Measurements from ENCODE around the gene TTC6. TPM values are rescaled to one million over a fixed set of nuclear protein-coding genes. Genes with fewer than 3 reads are reported as not detected.

The TTC6 gene
- total RNA-seq, 2 donors from 2014 or later: 88.2 to 89.8 TPM

DNA sequence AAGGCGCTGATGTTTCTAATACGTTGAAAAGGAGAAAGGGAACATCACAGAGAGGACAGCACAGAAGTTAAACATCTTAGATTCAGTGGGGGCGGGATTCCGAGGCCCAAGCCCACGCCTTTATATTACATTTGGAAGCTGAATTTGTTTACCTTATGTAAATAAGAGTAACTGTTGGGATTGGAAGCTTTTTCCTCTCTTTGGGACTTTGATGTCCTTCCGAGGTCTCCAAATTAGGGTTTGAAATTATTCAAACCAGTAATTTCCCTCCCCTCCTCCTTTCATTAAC is 6.8 kb upstream of the TTC6 start:
- Histone ChIP-seq H3K4me1 (replicated peaks) (peaks cover 7% of the 10 kb centered on the region), H3K4me3 (peak overlapping the region; percentile 59 to 63), H3K36me3 (no peaks in the 10 kb centered on the region), H3K27ac (peak overlapping the region; percentile 96), H3K9me3 (no peaks in the 10 kb centered on the region), H3K27me3 (replicated peaks; ENCODE audit: insufficient read depth) (no peaks in the 10 kb centered on the region)
- DNase-seq (ENCODE audit: low spot score): peak; percentile 70
- WGBS: 8% methylated on average over 6 of the region's 6 CpGs
- TF ChIP-seq POLR2AphosphoS5 (IDR thresholded peaks at IDR 0.05): peak; percentile 60
- TF ChIP-seq, protein P1, sequence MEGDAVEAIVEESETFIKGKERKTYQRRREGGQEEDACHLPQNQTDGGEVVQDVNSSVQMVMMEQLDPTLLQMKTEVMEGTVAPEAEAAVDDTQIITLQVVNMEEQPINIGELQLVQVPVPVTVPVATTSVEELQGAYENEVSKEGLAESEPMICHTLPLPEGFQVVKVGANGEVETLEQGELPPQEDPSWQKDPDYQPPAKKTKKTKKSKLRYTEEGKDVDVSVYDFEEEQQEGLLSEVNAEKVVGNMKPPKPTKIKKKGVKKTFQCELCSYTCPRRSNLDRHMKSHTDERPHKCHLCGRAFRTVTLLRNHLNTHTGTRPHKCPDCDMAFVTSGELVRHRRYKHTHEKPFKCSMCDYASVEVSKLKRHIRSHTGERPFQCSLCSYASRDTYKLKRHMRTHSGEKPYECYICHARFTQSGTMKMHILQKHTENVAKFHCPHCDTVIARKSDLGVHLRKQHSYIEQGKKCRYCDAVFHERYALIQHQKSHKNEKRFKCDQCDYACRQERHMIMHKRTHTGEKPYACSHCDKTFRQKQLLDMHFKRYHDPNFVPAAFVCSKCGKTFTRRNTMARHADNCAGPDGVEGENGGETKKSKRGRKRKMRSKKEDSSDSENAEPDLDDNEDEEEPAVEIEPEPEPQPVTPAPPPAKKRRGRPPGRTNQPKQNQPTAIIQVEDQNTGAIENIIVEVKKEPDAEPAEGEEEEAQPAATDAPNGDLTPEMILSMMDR (IDR thresholded peaks at IDR 0.05): no peak
- no peak for TF ChIP-seq POLR2A (IDR thresholded peaks at IDR 0.05)
- intact Hi-C loops (cut with DNase I): no loop called here

DNA sequence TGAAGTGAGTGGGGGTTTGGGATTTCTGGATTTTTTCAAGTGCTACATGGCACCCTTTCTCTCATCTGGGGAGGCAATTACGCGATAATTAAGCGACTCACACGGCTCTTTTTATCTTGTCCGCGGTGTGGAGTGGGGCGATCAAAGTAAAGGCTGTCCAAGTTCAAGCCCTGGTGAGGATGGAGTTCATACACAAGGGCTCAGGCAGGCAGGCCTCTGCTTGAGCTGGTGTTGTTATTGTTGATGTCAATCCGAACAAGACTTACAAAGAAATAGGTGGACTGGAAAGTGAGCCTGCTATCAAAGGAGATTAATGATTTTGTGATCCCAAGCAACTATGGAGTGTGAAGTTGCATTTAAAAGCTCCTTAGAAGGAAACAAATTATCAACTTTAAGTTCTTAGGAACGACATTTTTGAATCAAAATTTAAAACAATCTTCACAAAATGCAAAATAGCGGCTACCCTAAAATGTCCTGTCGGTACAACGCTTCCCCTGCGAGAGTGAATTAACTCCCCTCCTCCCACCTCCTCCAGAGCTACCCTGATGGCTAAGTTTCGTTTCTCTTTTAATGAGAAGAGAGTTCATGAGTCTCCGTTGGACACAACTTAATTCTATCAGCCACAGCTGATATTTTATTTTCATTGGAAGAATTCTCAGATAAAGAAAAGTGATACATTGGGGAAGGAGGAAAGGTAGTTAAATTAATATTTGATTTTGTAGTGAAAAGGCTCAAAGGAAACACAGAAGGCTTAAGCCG is 6.3 kb upstream of the TTC6 start:
- 6% methylated on average over 16 of the region's 16 CpGs for WGBS
- Histone ChIP-seq H3K4me3 (peak overlapping the region; percentile 59 to 63), H3K9me3 (no peaks in the 10 kb centered on the region), H3K27ac (peak overlapping the region; percentile 96), H3K36me3 (no peaks in the 10 kb centered on the region), H3K27me3 (replicated peaks; ENCODE audit: insufficient read depth) (no peaks in the 10 kb centered on the region), H3K4me1 (replicated peaks) (peaks cover 7% of the 10 kb centered on the region)
- DNase-seq (ENCODE audit: low spot score): no peak
- peak; percentile 19 for TF ChIP-seq POLR2AphosphoS5 (IDR thresholded peaks at IDR 0.05)
- TF ChIP-seq POLR2A (IDR thresholded peaks at IDR 0.05): no peak
- intact Hi-C loops (cut with DNase I): no loop called here

DNA sequence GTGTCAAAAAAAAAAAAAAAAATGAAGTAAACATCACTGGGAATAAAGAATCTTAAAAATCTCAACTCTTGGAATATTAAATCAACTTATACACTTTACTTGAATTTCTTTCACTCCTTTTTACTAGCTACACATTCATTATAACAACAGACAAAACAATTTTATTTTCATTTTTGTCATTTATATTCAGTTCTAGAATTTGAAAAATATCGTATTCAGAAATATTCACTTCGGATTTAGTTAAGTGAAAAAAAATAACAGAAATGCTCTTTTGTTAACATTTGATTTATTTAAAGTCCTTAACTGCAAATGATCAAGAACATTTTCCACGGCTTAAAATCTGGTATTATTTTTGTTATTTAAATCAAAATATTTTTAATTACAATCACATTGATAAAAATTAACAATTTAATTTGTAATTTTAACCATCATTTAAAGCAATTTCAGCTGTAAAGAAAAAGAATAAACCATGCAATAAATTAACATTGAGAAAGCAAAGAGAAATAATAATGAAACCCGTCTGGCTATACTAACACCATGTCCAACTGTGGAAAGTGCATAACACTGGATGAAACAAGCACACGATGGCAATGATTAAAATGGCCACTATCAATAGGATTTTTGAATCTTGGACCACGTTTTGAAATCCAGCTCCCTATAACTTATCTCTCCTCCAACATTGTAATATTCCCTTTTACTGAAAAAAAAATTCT is 5.6 kb upstream of the TTC6 start:
- WGBS: 11% methylated on average over 6 of the region's 6 CpGs
- H3K4me3 ChIP-seq: peak overlapping the region; percentile 59 to 63
- no peak for DNase-seq (ENCODE audit: low spot score)
- no peaks in the 10 kb centered on the region for H3K36me3 ChIP-seq
- no peaks in the 10 kb centered on the region for H3K27me3 ChIP-seq (replicated peaks; ENCODE audit: insufficient read depth)
- H3K27ac ChIP-seq: peak overlapping the region; percentile 96
- TF ChIP-seq POLR2A (IDR thresholded peaks at IDR 0.05): no peak
- TF ChIP-seq, protein P1 (IDR thresholded peaks at IDR 0.05): no peak
- TF ChIP-seq POLR2AphosphoS5 (IDR thresholded peaks at IDR 0.05): no peak
- intact Hi-C loops (cut with DNase I): no loop called here
- no peaks in the 10 kb centered on the region for H3K9me3 ChIP-seq
- peaks cover 7% of the 10 kb centered on the region for H3K4me1 ChIP-seq (replicated peaks)

DNA sequence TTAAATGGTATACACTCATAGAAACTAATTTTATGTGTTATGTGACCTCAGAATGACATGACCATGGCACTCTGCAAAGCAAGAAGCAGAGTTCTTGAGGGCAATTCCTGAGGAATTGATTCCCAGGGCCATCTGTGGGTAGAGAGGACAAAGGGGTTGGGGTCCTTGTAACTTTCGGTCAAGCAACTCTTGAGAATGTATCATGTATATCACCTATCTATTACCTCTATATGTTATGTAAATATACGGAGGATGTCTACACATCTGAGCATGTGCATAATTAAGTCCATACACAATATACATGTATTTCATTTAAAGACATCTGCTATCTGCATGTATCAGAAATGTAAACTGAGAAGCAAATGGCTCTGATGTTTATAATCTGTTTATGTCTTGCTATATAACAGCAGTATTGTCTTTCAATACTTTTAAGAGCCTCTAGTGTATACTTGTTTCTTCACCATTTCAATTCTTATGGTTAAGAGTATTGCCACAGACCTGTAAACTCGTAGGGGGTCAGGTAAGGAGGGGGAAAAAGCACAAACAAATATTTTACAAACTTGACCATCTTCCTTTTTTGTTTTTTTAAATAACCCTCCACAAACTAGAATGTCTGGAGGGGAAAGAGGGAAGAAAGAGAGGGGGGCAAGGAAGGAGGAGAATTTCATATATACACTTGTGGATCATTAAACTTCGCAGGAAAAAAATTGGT is 4.8 kb upstream of the TTC6 start:
- H3K27me3 ChIP-seq (replicated peaks; ENCODE audit: insufficient read depth): no peaks in the 10 kb centered on the region
- intact Hi-C loops (cut with DNase I): no loop called here
- H3K36me3 ChIP-seq: no peaks in the 10 kb centered on the region

More for the DNA sequence above, 4.8 kb upstream of the TTC6 start:
- Histone ChIP-seq H3K9me3 (no peaks in the 10 kb centered on the region), H3K27ac (peak overlapping the region; percentile 96), H3K4me3 (peak overlapping the region; percentile 59 to 63), H3K4me1 (replicated peaks) (peaks cover 7% of the 10 kb centered on the region)
- TF ChIP-seq POLR2AphosphoS5 (IDR thresholded peaks at IDR 0.05) (no peak), POLR2A (IDR thresholded peaks at IDR 0.05) (peak; percentile 12)
- TF ChIP-seq, protein P1 (IDR thresholded peaks at IDR 0.05): peak in 1 of 4 experiments; percentile 5
- WGBS: 9% methylated on average over 4 of the region's 4 CpGs
- DNase-seq (ENCODE audit: low spot score): no peak
